Vagina (tissue), 2 donors: ENCODE data around the gene CFAP53. TPM values are rescaled to one million over a fixed set of nuclear protein-coding genes. Genes with fewer than 3 reads are reported as not detected.

Source experiments
- DNase-seq, 2 donors: peaks; one replicate each; pipeline ENCODE4 v3.0.0-alpha.2; 2017; ENCODE audit errors: extremely low spot score in 2 of 2
- H3K27ac ChIP-seq: fragments of 200-600 bp; sonication (generic); one replicate; pipeline ENCODE4 v1.5.1; 2019
- H3K27me3 ChIP-seq: fragments of 200-600 bp; sonication (generic); one replicate; pipeline ENCODE4 v1.5.1; 2019
- H3K36me3 ChIP-seq, 2 donors: fragments of 200-600 bp; sonication (generic); one replicate each; pipeline ENCODE4 v1.5.1; 2017 to 2019
- H3K4me1 ChIP-seq: fragments of 200-600 bp; sonication (generic); one replicate; pipeline ENCODE4 v1.5.1; 2019
- H3K4me3 ChIP-seq, 2 donors: fragments of 200-600 bp; sonication (generic); 1 replicate in 1 of 2; 2 replicates in 1 of 2; pipeline ENCODE4 v1.5.1; 2016 to 2019
- H3K9me3 ChIP-seq: fragments of 200-600 bp; sonication (generic); one replicate; pipeline ENCODE4 v1.5.1; 2019
- CTCF ChIP-seq, 3 experiments: fragments of 450-650 bp in 2 of 3; fragments of 200-600 bp in 1 of 3; sonication (generic) in 1 of 3; IDR thresholded peaks; one replicate each; pipeline ENCODE4 v1.5.1; 2017 to 2019; ENCODE audit warnings: antibody characterized with exemption in 3 of 3, mild to moderate bottlenecking in 2 of 3, moderate library complexity in 2 of 3
- POLR2A ChIP-seq, 2 donors: fragments of 450-650 bp; IDR thresholded peaks; one replicate each; pipeline ENCODE4 v1.6.1; 2017; ENCODE audit warnings: antibody characterized with exemption in 2 of 2, mild to moderate bottlenecking in 2 of 2, moderate library complexity in 2 of 2
- POLR2AphosphoS5 ChIP-seq, 2 donors: sonication (generic); formaldehyde crosslinking; IDR thresholded peaks; one replicate each; pipeline ENCODE4 v1.9.0; 2017; ENCODE audit warnings: antibody characterized with exemption in 2 of 2, mild to moderate bottlenecking in 2 of 2, low read depth in 1 of 2; ENCODE audit not compliant: insufficient read depth in 1 of 2
- intact Hi-C: fragments of 100-400 bp; cut with DNase I; formaldehyde crosslinking; loops from one replicate; pipeline ENCODE4 v1.15.1; 2023
- total RNA-seq: library from RNA; depleted of rRNA; stranded (reverse); fragments of >200 nt; gene quantifications from one replicate; pipeline ENCODE4 v1.2.3, GENCODE V29; 2016

Gene CFAP53
- total RNA-seq, 1 donor from 2014 or later, result not detected

DNA sequence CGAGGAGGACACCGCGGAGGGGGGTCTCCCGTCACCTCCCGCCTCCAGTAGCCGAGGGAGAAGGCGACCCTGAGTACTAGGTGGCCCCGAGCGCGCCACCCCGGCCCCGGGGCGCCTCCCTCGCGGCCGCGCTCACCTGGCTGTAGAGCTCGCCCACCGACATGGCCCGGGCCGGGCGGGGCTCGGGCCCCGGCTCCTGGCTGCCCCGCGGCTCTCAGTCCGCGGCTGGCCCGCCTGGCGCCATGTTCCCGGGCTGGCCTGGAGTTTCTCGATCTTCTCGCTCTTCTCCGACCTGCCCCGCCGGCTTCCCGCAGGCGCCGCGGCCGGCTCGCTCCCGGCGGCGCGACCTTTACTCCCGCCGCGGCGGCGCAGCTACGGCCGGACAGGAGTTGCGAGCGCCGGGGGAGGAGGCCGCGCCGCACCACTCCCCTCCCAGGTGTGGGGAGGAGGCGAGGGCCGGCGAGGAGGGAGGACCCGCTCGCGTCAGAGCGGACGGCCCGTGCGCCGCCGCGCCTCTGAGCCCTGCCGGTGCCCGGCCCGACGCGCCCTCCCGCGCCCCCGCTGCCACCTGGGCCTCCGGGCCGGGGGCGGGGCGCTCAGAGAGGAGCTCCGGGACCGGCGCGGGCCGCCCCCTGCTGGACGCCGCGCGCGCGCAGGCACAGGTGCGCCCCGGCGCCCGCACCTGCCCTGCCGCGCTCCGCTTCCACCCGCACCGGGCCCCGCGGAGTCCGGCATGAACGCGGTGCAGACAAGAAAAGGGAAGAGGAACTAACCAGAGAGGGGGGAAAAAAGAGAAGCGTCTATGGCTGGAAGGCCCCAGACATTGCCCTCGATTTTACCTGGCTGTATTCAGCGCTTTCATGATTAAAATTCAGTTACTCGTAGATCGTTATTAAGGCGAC lies 71.4 kb downstream of the CFAP53 start, which contains the start of gene MYO5B:
MYO5B (minus strand) TSS at position 517 of the 902 bp plus-strand sequence; CDS start at position 163, 354 bp downstream.
- Histone ChIP-seq H3K9me3 (no peaks in the 10 kb centered on the region), H3K36me3 (no peaks in the 10 kb centered on the region), H3K4me1 (peaks cover 24% of the 10 kb centered on the region), H3K27ac (peak within 1 kb of the TSS; percentile 64), H3K4me3 (peak within 1 kb of the TSS; percentile 52 to 72), H3K27me3 (no peaks in the 10 kb centered on the region)
- TF ChIP-seq POLR2A (IDR thresholded peaks at IDR 0.05), result no peak
- TF ChIP-seq CTCF (IDR thresholded peaks at IDR 0.05), result peak in 1 of 3 experiments; percentile 54
- TF ChIP-seq POLR2AphosphoS5 (IDR thresholded peaks at IDR 0.05; ENCODE audit: insufficient read depth in 1 of 2, low read depth in 1 of 2), result no peak
- DNase-seq, result no peak
- intact Hi-C loops, result loop anchor here (2.0 kb wide), 1 partner anchor 250 kb away; no protein-coding TSS in a partner anchor

- TF ChIP-seq CTCF (IDR thresholded peaks at IDR 0.05) (no peak), POLR2A (IDR thresholded peaks at IDR 0.05) (no peak), POLR2AphosphoS5 (IDR thresholded peaks at IDR 0.05; ENCODE audit: insufficient read depth in 1 of 2, low read depth in 1 of 2) (peak in 1 of 2 donors; percentile 15)
- H3K27me3 ChIP-seq, result no peaks in the 10 kb centered on the region
- DNase-seq, result peak in 1 of 2 donors; percentile 40
- intact Hi-C loops, result loop anchor here (2.0 kb wide), 1 partner anchor 249 kb away; no protein-coding TSS in a partner anchor
- peak overlapping the region; percentile 52 to 72 for H3K4me3 ChIP-seq
- H3K9me3 ChIP-seq, result no peaks in the 10 kb centered on the region
- H3K4me1 ChIP-seq, result peaks cover 24% of the 10 kb centered on the region
- H3K36me3 ChIP-seq, result no peaks in the 10 kb centered on the region
- H3K27ac ChIP-seq, result peak overlapping the region; percentile 64
These were observed 72.3 kb downstream of the CFAP53 start for GRCh38 chr18:50193796-50194630.

GRCh38 chr18:50192995-50193795 lies 73.1 kb downstream of the CFAP53 start:
- H3K27me3 ChIP-seq, result no peaks in the 10 kb centered on the region
- no peaks in the 10 kb centered on the region for H3K9me3 ChIP-seq
- H3K4me1 ChIP-seq, result peaks cover 24% of the 10 kb centered on the region
- H3K27ac ChIP-seq, result peak overlapping the region; percentile 64
- peak overlapping the region; percentile 52 to 72 for H3K4me3 ChIP-seq
- DNase-seq, result peak in 1 of 2 donors; percentile 83
- intact Hi-C loops, result no loop called here
- TF ChIP-seq POLR2A (IDR thresholded peaks at IDR 0.05) (no peak), POLR2AphosphoS5 (IDR thresholded peaks at IDR 0.05; ENCODE audit: insufficient read depth in 1 of 2, low read depth in 1 of 2) (peak in 1 of 2 donors; percentile 13)
- no peaks in the 10 kb centered on the region for H3K36me3 ChIP-seq

DNA sequence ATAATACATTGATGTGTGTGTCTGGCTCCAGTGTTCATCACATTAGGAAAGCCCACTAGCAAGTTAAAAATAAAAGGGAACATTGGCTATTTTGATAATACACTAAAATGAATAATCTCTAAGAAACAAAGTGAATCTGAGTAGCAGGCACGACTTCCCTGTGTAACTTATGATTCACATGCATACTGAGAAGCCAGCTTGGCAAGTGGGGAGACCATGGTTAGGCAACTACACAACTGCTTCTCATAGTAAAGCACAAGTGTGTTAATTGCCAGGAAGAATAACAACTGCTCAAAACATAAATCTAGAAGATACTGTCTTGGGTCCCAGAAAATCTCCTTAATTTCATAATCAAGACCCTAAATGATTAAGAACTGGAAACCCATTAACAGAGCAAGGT lies 75.4 kb downstream of the CFAP53 start:
- Histone ChIP-seq H3K36me3 (no peaks in the 10 kb centered on the region), H3K4me1 (peaks cover 24% of the 10 kb centered on the region), H3K9me3 (no peaks in the 10 kb centered on the region), H3K4me3 (no peak overlapping the region), H3K27ac (no peak overlapping the region), H3K27me3 (no peaks in the 10 kb centered on the region)
- DNase-seq, result peak in 1 of 2 donors; percentile 8
- intact Hi-C loops, result no loop called here
- TF ChIP-seq POLR2A (IDR thresholded peaks at IDR 0.05) (no peak), POLR2AphosphoS5 (IDR thresholded peaks at IDR 0.05; ENCODE audit: insufficient read depth in 1 of 2, low read depth in 1 of 2) (no peak), CTCF (IDR thresholded peaks at IDR 0.05) (no peak)
